Lung microvascular endothelial cell (primary cell): ENCODE results near the gene LCN6. TPM values are rescaled to one million over a fixed set of nuclear protein-coding genes. Genes with fewer than 3 reads are reported as not detected.

Experiments used
- DNase-seq, 2 donors: peaks; one replicate each; pipeline versions ENCODE4 v3.0.0 to v3.0.0-alpha.2; 2010; ENCODE audit warnings: low read depth in 2 of 2
- total RNA-seq: library from RNA; depleted of rRNA; stranded (reverse); fragments of >200 nt; gene quantifications from 2 replicates; pipeline ENCODE4 v1.2.1, GENCODE V29; 2014

The LCN6 gene
- total RNA-seq, 1 donor from 2014 or later: not detected

DNA sequence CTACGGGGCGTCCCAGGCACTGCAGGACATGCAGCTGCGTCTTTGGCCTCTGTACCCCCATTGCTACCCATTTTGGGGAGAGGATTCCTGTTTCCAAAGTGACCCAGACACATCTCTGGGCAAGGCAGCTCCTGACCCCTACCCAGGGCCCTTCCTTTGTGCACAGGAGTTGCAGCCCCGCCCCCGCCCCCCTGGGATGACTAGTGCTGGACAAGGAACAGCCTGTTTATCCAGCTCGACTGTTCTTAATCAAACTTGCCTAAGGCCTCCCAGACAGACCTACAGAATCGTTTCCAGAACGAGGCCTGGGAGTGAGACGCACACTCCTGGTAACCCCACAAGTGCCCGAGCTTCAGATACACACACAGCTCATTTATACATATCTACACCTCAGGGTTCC, 22.7 kb downstream of the LCN6 start:
- peak in 1 of 2 donors; percentile 71 for DNase-seq

DNA sequence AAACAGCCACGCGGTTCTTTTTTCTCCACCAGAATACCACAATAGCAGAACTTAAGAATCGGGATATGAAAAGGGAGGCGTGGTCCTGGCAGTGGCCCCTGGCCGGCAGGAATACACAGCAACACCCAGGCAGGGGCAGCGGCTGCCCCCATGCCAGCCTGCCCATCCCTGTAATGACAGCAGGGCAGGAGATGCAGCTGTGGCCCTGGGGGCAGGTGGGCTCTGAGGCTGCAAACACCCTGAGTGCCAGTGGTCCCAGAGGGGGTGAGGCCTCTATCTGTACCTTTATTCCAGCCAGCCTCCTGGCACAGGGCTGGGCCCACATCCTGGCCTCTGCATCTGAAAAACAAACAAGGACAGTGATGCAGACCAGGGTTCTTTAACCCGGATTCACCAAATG, 23.6 kb downstream of the LCN6 start:
- no peak for DNase-seq

DNA sequence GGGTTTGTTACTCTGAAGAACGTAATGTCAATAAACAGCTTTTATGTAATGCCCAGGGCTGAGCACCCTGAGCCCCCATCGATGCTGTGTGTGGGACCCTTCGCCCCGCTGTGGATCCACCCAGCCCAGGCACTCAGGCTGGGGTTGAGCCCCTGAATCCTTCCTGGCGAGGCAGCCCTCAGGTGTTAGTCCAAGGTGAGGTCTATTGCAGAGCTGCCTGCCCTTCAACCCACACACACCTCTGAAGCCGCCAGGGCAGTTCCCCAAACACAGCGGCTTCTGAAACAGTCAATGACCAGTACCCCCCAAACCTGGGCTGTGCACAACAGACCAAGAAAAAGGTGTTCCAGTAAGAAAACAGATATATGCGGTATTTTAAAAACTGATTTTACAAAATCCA, 24.3 kb downstream of the LCN6 start:
- no peak for DNase-seq

DNA sequence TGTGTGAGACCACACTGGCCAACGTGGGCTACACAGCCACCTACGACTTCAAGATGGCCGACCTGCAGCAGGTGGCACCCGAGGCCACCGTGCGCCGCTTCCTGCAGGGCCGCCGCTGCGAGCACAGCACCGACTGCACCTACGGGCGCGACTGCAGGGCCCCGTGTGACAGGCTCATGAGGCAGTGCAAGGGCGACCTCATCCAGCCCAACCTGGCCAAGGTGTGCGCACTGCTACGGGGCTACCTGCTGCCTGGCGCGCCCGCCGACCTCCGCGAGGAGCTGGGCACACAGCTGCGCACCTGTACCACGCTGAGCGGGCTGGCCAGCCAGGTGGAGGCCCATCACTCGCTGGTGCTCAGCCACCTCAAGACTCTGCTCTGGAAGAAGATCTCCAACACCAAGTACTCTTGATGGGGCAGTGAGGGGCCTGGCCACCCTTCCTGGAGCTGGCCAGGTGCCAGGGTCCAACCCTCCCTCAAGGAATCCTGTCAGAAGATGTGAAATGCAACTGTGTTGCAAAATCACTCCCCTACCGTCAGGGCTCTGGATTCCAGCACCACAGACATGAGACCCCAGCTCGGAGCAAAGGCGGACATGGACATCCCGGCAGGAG, 24.9 kb downstream of the LCN6 start:
- DNase-seq: no peak

DNA sequence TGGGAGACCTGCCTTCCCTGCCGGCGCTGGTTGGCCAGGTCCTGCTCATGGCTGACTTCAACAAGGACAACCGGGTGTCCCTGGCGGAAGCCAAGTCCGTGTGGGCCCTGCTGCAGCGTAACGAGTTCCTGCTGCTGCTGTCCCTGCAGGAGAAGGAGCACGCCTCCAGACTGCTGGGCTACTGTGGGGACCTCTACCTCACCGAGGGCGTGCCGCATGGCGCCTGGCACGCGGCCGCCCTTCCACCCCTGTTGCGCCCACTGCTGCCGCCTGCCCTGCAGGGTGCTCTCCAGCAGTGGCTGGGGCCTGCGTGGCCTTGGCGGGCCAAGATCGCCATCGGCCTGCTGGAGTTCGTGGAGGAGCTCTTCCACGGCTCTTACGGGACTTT, 25.4 kb downstream of the LCN6 start:
- no peak for DNase-seq

DNA sequence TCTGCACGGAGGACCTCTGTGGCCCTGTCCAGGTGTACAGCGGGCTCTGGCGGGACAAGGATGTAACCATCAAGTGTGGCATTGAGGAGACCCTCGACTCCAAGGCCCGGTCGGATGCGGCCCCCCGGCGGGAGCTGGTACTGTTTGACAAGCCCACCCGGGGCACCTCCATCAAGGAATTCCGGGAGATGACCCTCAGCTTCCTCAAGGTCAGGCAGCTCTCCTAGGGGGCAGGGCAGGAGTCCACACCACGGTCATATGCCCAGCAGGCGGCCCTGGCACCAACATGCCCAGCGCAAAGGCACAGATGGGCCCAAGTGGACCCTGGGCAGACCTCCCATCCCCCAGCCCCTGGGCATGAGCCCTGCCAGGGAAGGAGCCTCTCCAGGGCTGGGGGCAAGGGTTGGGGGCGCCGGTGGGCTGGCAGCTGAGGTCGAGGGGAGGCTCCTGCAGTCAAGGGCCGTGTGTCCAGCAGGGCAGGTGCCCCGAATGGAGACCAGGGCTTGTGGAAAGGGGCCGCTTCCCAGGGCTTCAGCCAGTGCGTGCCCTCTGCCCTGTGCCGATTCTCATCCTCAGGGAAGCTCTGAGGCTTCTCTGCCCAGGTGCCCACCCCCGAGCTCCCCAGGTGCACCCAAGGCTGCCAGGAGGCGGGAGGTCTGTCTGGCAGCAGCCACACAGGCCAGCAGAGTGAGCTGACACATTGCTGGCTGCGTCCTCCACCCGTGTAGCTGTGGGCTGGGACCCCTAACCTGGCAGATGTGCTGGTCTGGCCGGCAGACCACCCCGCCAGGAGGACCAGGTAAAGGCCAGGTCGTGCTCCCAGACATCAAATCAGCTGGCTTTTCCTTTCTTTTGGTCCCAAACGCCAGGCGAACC, 26.0 kb downstream of the LCN6 start:
- no peak for DNase-seq

DNA sequence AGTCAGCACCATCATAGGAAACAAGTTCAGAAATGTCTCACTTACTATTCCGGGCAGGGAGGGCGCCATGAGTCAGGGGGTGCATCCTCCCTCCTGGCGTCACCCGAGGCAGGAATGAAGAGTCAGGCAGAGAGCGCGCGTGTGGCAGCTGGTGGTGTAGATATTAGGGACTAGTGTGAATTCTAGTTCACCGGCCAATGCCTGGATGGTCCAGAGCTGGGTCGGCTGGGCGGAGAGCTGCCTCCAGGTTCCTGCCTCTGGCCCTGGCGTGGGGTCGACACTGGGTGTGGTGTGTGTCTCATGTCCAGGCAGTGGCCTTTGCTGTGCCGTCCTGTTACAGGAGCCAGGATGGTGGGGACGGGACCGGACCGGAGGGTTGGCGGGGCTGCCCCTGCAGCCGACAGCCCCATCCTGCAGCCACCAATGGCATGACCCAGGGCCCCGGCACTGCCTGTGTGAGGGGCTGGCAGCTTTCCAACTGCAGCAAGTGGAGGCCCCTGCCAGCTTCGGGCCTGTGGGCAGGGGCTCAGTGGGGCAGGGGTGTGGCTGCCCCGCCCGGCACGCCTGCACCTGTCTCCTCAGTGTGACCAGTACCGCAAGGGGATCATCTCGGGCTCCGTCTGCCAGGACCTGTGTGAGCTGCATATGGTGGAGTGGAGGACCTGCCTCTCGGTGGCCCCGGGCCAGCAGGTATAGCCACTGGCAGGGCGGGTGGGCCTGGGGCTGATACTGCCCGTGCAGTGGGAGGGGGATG, 26.8 kb downstream of the LCN6 start:
- DNase-seq: peak; percentile 65 to 96

DNA sequence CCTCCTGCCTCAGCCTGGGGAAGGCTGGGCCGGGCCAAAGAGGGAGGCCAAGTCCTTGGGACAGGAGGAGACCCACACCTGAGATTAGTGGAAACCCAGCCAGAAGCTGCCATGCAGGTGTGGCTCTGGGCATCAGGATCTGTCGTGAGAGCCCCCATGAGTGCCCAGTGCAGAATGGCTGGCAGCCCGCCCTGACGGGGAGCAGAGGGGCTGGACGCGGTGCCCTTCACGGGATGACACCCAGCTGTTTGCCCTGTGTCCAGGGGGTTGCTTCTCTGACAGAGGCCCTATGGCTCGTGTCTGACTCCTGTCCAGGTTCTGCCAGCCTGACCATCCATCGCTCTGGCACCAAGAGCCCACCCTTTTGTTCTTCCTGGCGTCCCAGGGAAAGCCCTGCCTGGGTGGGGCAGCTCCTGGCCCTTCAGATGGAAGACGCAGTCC, 27.4 kb downstream of the LCN6 start:
- no peak for DNase-seq

DNA sequence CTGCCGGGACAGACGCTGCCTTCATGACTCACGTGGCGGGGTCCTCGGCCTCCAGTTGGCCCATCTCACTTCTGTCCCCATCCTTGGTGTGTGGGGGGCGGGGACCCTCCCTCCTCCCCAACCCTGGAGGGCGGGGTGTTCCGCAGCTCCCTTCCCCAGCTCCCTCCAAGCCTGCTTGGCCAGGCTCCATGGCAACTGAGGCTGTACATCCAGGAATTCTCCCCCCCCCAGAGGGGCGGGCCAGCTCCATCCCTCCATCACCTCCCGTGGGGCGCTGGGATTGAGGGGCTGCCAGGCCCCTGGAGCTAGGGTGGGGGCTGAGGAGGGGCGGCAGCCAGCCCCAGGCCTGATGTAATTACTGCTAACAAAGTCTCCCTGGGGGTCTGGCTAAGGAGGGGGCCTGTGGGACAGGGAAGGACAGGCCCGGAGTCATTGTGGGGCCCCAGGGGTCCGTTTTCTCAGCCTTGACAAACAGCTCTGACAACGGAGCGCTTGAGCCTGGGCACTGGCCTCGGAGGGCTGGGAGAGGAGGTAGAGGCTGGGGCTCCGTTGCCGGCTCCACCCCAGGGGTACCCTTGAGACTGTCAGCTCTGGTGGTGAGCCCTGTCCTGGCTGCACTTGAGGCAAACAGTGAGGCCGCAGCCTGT, 28.0 kb downstream of the LCN6 start:
- peak in 1 of 2 donors; percentile 43 for DNase-seq

DNA sequence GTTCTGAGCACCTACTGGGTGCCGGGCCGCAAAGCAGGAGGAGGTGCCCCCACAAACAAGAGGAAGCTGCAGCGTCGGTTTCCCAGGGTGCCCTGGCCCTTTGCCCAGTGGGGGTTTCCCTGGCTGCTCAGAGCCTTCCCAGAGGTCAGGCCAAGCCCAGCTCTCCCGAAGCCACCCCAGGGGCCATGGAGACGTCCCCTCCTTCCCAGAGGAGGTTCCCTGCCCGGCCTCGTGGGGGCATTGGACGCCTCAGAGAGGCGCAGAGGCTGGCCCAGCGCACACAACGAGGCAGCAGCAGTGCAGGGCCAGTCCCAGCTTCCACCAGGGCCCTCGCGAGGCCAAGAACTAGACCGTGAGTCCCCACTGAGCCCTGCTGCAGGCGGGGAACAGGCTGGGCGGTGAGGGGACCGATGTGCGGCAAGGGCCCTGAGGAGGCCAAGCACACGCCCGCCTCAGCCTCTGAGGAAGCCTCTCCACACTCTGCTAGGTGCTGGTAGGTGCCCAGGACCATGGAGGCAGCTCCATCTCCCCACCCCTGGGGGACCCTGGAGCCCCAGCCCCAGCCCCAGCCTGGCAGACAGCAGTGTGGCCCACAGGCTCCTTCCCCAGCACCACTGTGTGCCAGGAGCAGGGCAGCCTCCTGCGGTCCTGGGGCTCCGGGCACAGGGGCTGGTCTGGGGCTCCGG, 29.0 kb downstream of the LCN6 start:
- DNase-seq: peak in 1 of 2 donors; percentile 57

DNA sequence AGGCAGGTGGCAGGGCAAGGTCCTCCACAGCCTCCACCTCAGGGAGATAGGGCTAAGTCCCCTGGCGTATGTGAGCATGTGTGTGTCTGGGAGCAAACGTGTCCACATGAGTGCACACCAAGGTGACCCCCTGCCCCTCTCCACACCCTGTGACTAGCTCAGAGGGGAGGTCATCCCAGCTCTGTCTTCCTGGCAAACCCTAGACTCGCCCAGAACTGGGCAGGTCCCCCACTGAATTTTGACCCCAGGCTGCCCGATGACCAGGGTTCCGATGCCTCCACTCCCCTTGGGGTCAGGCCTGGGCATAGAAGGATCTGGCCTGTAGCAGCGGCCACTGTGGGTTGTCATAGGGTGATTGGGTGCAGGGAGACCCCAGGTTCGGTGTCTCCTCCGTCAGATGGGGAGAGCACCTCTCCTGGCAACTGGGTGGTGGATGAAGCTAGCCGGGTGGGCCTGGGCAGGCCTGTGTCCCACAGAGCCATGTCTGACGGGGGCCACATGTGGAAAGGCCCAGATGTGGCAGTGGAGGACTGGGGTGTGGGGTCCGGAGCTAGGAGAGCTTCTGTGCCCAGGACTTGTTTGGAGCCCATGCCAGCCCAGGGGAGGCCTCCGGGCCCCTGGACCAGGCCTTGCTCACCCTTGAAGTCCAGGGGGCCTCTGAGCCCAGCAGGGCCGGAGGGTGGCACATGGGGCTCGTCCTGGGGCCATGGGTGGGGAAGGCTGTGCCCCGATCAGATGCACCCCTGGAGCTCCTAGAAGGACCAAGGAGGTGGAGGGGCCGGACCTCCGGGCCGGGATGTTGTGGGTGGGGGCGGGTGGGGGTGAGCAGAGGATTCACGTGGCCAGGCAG, 29.8 kb downstream of the LCN6 start:
- no peak for DNase-seq

DNA sequence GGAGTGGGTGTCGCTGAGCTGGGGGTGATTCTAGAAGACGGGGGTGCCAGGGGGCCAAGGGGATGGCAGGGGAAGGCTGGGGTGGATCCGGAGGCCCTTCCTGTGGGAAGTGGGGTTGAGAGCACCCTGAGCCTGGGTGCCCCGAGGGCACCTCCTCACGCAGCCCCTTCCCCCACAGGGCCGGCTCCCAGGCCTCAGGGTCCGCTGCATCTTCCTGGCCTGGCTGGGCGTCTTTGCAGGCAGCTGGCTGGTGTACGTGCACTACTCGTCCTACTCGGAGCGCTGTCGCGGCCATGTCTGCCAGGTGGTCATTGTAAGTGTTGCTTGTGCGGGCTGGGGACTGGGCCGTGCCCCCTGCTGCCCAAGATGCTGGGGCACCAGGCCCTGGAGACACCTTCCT, 30.9 kb downstream of the LCN6 start:
- DNase-seq: no peak

DNA sequence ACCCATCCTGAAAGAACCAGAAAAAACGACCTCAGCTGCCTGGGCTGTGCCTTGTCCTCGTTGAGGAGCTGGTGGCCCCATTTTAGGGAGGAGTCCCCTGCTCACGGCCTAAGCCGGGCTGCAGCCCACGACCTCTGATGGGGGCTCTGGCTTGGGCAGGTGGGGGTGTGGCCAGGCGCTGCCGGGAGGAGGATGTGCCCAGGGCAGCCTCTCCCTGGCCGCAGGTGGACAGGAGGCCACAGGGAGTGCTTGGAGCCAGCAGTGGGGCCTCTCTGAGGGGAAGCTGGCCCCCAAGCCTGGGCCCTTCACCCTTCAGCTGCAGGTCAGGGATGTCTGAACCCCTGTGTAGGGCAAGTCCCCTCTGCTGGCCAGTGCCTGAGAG, 33.4 kb downstream of the LCN6 start:
- no peak for DNase-seq

DNA sequence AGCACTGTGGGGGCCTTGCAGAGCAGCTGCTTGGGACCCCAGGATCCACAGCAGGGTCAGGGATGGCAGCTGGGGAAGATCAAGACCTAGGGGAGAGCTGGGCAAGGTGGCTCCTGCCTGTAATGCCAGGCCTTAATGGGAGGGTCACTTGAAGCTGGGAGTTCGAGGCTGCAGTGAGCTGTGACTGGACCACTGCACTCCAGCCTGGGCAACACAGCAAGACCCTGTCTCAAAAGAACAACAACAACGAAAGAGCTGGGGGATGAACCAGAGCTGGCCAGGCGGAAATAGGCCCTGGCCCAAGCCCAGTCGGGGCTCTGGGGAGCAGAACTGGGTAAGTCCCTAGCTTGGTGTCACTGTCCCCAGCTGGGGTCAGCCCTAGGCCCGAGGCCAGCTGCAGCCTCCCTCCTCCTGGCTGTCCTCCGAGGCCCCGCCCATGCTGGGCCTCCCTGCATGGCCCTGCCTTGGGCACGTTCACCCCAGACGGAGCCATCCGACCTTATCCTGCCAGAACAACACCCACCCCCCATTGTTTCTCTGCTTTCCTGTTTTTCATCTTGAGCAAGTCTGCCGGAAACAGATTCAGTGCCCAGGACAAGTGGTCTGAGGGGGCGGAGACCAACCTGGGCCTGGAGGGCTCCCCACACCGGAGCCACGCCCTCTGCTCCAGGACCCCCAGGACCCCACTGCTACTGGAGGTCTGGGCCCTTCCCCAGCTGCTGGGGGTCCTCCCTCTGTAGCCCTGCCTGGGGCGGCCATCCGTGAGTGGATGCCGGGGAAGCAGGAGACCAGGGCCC, 34.0 kb downstream of the LCN6 start:
- DNase-seq: peak; percentile 49 to 87

DNA sequence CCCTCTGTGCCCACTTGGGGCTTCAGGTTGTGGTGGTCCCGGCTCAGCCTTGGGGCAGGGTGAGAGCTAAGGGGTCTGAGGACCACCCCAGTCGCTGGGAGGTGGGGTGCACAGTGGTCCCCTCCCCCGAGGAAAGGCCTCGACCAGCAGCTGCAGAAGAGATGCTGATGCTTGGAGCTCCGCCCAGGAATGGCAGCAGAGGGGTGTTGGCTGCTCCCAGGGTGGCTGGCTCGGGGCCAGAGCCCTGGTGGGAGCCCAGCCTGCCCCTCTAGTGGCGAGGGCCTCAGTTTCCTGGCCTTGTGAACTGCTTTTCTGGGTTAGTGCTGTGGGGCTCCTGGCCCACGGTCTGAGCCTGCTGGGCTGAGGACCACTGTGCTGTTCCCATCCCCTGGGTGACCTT, 34.8 kb downstream of the LCN6 start:
- peak in 1 of 2 donors; percentile 44 for DNase-seq

DNA sequence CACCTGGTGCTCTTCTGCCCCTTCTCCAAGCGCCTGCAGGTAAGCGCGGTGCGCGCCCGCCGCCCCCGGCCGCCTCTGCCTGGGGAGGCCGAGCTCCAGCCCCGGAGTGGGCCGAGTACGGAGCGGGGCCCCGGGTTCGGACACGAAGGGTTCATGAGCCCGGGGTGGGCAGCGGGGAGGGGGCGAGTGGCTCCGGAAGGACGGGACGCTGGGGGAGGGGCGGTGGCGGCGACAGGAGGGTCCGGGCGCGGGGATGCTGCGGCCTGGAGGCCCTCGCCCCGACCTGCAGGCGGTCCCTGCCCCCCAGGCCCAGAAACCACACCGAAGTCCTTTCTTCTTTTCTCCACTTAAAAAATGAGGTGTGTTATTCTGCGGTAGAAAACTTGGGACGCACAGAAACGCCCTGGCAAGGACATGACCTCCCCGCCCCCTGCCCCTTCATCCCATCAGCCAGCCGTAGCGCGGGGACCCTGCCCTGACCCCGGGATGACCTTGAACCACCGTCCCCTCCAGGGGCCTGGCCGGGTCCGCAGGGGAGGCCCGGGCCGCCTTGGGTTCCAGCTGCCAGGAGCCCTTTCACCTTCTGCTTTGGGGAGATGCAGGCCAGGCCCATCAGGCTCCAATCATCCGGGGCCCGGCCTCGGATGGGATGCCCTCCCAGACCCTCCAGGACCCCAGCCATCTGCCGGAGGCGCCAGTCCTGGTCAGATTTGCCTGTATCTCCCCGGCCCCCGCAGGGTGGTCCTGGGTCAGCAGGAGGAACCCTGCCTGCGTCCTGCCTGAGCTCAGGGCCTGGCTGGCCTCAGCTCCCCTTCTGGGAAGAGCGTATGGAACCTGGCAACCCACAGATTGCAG, 35.4 kb downstream of the LCN6 start:
- no peak for DNase-seq

DNA sequence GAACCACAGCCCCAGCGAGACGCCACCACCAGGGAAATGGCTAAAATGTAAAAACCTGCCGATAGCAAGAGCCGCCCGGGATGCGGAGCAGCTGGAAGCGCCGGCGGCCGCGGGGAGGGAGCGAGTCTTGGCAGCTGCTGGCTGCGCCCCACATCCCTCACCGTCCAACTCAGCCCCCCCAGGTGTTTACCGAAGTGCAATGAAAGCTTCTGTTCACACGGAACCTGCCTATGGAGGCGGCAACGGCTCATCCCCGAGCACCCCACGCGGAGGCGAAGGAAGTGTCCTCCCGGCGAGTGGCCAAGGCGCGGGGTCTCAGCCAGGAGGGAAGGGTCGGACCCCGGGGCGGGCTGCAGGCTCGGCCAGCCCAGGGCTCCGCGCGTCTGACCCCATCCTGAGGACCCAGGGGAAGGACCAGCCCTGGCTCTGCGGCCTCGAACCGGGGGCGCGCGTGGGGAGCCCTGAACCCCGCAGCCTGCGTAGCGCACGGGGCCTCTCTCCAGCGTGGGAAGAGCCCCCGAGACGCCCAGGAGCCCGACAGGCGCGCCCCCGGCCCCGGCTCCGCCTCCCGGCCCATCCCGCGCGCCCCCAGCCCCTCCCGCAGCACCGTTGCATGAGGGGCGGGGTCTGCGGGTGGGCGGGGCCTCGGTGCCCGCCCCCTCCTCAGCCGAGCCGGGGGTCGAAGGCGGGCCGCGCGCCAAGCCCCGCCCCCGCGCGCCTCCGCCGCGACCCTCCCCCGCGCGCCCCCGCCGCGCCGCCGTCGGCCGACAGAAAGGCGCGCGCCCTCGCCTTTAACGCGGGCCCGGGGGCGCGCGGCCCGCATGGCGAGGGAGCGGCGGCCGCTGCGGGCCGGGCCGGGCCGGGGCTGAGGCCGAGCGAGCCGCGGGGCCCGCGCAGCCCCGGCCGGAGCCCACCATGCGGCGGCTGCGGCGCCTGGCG, 36.3 kb downstream of the LCN6 start, which contains the start of gene DIPK1B:
TSS of gene DIPK1B (plus strand) at position 822 of the 939 bp plus-strand sequence. CDS start at position 916, 94 bp downstream.
- DNase-seq: peak in 1 of 2 donors; percentile 59
